AG09319 (cell line): ENCODE results near the gene AGK.
A peak's percentile ranks its signal among the peaks of the same experiment; 100 is the strongest.

Experiments used
- DNase-seq: peaks from one replicate; pipeline ENCODE4 v3.0.0-alpha.2; 2010; ENCODE audit warnings: low read depth; ENCODE audit errors: extremely low read depth
- TF ChIP-seq, protein P1 (sequence below): IDR thresholded peaks from 2 replicates; pipeline ENCODE4 v1.5.1; 2011; ENCODE audit warnings: low read depth, mild to moderate bottlenecking, inconsistent platforms, low read length, moderate library complexity

Gene AGK

DNA sequence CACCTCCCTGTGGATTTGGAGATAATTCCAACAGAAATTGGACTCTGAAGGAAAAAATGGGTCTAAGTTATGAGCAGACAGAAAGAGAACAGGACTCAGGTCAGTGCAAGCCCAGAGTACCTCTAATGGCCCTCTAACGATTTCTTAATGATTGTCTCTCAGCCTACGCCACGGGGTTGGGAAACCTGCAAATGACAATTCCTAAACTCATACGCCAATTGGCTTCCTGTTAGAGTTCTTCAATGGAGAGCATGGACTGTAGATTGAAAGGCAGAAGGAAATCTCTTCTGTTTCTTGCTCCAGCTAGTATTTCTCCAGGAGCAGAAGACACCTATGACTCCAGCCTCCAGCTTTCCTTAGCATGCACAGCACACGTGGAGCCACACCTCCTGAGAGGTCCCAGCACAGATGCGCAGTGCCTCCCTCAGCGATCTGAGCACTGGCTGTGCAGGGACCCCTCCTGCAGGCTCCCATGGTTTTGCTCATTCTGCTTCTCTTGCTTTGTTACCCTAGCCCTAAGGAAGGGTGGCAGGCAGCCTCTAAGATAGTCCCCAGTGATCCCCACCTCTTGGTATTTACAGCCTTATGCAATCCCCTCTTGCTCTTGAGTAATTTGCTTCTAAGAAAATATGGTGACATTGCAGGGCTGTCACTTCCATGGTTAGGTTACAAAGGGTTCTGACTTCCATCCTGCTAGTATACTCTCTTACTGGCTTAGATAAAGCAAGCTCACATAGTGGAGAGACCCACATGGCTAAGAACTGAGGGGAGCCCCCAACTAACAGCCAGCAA lies 120.7 kb downstream of the AGK start:
- DNase-seq = no peak
- TF ChIP-seq, protein P1, sequence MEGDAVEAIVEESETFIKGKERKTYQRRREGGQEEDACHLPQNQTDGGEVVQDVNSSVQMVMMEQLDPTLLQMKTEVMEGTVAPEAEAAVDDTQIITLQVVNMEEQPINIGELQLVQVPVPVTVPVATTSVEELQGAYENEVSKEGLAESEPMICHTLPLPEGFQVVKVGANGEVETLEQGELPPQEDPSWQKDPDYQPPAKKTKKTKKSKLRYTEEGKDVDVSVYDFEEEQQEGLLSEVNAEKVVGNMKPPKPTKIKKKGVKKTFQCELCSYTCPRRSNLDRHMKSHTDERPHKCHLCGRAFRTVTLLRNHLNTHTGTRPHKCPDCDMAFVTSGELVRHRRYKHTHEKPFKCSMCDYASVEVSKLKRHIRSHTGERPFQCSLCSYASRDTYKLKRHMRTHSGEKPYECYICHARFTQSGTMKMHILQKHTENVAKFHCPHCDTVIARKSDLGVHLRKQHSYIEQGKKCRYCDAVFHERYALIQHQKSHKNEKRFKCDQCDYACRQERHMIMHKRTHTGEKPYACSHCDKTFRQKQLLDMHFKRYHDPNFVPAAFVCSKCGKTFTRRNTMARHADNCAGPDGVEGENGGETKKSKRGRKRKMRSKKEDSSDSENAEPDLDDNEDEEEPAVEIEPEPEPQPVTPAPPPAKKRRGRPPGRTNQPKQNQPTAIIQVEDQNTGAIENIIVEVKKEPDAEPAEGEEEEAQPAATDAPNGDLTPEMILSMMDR = no peak

DNA sequence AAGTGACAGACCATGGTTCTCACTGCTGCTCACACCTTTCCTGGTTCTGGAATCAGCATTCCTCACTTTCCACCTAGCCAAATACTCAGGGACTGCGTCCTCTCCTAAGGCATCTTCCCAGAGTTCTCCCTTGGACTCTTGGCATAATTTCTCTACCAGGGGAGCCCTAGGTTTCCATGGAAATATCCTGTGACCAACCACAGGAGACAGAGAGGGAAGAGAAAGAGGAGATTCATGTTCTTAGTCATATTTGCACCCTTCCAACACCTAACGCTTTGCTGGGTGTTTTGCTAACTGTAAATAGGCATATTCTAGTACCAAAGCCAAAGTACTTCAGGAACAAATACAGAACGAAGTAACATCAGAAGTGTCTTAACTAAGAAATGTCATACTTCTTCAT lies 122.1 kb downstream of the AGK start:
- no peak for DNase-seq
- TF ChIP-seq, protein P1 = no peak

DNA sequence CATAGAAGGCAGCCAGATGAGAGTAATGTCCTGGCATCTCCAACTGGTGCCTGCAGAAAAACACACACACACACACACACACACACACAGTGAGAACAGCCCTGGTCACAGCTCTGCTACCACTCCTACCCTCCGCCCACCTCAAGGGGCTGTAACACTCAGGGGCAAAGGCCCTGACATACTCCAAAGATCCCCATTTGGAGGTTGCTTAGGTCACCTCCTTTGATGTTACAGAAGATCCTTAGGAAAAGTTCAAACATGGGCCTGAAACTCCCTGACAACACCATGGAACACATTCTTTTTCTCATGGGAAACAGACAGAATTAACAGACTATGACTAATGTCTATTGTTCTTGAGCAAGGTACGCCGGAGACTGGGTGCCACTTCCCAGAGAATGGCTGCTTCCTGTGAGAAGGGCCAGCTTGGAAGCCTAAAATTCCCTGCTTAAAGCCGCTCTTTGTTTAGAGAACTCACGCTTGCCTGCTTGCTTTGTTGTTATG lies 123.0 kb downstream of the AGK start:
- DNase-seq = no peak
- TF ChIP-seq, protein P1 = no peak

DNA sequence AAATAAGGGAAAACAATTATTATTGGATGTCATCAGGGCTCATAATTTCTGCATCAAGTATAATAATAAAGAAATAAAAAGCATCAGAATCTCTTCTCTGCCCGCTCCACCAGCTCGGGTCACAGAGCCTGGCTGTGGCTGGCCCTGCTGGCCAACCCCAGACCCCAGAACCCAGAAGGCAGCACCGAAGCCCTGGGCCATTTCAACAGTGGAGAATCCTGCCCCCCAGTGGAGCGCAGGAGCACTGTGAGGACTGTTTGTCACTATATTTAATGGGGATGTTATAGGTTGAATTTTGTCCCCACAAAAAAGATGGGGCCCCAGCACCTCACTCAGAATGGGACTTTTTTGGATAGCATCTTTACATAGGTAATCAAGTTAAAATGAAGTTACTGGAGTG lies 123.5 kb downstream of the AGK start:
- DNase-seq = no peak
- TF ChIP-seq, protein P1 = peak; percentile 6

DNA sequence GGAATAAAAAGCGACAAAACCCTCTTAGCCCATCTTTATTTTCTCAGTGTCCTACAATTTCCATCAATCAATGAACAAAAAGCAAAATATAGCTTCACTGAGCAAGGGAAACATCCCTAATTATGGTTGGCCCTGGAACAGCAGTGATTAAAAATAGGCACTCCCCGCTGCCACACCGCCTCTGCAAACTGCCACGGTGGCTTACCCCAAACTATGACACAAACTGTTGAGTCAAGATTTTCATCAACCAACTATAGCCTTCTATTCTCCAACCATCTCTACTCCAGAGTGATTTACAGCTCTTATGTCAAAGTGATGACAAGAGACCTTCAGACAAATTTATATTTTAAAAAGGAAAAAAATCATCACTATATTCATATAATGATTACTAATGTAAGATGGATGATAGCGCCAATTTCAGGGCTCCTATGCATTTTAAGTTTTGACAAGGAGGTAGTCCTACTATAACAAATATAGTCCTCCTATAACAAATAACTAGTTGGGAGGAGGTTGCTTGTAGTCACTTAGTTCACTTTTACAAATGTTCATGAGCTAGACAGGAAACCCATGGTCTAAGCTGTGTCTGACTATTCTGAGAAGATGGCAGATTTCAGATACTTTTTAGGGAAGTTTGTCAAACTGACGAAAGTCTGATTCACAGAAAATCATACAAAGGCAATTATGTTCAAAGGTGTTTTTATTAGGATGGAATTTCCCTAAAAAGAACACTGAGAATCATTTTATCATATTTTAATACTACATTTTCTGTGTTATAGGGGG lies 124.4 kb downstream of the AGK start:
- TF ChIP-seq, protein P1 = no peak
- DNase-seq = no peak

DNA sequence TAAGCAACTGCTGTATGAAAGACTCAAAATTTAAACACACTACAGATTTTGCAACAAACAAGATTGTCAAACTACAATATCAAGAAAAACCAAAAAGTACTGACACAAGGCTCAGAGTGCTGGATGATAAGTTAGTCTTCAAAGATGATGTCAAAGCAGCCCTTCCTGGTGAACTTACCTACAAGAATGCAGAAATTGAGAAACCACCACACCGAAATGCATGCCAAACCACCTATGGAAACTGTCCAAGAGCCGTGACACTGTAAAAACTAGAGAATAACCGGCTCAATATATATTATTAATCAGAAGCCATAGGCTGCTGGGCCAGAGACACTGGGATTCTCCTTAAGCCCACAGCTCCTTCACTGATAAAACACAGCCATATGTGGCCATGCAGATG lies 125.4 kb downstream of the AGK start:
- TF ChIP-seq, protein P1 = no peak
- no peak for DNase-seq

DNA sequence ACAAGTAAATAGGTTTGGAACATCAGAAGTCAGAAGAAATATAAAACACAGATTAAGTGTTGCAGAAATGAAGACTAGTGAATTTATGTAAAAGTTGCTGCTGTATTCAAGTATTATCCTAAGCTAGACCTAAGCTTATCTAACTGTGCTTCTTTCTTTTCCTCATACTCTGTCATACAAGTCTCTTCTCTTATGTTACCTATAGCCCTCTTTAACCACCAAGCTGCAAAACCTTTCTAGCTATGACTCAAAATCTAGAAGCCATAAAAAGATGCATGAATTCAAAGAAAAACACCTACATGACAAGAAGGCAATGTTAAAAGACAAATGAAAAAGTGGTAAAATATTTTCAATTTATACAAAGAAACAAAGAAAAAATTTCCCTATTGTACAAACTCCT lies 127.8 kb downstream of the AGK start:
- TF ChIP-seq, protein P1 = no peak

More for the DNA sequence above, 127.8 kb downstream of the AGK start:
- DNase-seq = no peak
